ENCODE measurements around the gene PINLYP.

Gene PINLYP

DNA sequence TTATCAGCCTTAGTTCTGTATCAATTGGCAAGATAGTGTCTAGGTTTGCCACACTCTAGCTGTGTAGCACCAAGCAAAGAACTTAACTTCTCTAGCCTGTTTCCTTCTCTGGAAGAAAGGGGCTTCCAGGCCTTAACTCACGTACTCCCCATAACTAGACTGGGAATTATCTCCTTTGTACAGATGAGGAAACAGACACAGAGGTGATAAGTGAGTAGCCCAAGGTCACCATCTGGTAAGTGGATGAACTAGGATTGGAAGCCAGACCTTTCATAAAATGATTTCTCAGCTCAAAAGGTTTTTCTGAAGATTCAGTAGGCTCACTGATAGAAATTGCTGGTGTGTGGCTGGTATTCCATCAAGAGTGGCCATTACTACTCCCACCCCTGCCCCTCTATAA is 40.7 kb downstream of the PINLYP start:
- TF ChIP-seq, protein P1, sequence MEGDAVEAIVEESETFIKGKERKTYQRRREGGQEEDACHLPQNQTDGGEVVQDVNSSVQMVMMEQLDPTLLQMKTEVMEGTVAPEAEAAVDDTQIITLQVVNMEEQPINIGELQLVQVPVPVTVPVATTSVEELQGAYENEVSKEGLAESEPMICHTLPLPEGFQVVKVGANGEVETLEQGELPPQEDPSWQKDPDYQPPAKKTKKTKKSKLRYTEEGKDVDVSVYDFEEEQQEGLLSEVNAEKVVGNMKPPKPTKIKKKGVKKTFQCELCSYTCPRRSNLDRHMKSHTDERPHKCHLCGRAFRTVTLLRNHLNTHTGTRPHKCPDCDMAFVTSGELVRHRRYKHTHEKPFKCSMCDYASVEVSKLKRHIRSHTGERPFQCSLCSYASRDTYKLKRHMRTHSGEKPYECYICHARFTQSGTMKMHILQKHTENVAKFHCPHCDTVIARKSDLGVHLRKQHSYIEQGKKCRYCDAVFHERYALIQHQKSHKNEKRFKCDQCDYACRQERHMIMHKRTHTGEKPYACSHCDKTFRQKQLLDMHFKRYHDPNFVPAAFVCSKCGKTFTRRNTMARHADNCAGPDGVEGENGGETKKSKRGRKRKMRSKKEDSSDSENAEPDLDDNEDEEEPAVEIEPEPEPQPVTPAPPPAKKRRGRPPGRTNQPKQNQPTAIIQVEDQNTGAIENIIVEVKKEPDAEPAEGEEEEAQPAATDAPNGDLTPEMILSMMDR (IDR thresholded peaks at IDR 0.05; ENCODE audit: insufficient read depth, low read depth, low read length, missing control alignments): no peak
- H3K4me3 ChIP-seq (ENCODE audit: low read length): no peak overlapping the region
- DNase-seq (ENCODE audit: low read depth): no peak

DNA sequence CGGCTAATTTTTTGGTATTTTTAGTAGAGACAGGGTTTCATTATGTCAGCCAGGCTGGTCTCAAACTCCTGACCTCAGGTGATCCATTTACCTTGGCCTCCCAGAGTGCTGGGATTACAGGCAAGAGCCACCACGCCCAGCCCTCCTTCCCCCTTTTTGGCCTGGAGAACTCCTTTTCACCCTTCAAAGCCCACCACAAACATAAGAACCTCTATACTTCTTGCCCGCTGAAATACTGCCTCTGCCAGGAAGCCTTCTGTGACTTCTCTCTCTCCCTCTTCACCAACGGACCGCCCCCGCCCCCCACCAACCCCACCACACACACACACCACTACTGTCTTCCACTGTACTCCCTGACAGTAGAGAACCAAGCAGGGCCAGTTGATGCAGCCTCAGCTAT is 41.4 kb downstream of the PINLYP start:
- DNase-seq (ENCODE audit: low read depth): no peak
- TF ChIP-seq, protein P1 (IDR thresholded peaks at IDR 0.05; ENCODE audit: insufficient read depth, low read depth, low read length, missing control alignments): no peak
- H3K4me3 ChIP-seq (ENCODE audit: low read length): no peak overlapping the region

DNA sequence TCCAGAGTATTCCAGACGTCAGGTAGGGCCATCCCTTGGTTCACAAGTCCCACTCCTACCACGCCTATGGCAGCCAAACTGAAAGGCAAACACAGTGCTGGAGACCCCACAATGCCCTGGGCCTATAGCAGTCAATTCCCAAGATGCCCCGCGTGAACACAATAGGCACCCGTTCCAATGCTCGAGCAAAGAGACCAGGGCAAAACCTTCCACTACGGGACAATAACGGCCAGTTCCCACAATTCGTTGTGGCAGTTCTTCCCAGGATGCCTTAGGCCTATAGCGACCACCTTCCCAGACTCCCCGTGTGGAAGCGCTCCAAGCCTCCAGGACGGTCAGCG is 43.3 kb downstream of the PINLYP start:
- H3K4me3 ChIP-seq (ENCODE audit: low read length): peak overlapping the region; percentile 75
- TF ChIP-seq, protein P1 (IDR thresholded peaks at IDR 0.05; ENCODE audit: insufficient read depth, low read depth, low read length, missing control alignments): no peak
- DNase-seq (ENCODE audit: low read depth): peak; percentile 5

DNA sequence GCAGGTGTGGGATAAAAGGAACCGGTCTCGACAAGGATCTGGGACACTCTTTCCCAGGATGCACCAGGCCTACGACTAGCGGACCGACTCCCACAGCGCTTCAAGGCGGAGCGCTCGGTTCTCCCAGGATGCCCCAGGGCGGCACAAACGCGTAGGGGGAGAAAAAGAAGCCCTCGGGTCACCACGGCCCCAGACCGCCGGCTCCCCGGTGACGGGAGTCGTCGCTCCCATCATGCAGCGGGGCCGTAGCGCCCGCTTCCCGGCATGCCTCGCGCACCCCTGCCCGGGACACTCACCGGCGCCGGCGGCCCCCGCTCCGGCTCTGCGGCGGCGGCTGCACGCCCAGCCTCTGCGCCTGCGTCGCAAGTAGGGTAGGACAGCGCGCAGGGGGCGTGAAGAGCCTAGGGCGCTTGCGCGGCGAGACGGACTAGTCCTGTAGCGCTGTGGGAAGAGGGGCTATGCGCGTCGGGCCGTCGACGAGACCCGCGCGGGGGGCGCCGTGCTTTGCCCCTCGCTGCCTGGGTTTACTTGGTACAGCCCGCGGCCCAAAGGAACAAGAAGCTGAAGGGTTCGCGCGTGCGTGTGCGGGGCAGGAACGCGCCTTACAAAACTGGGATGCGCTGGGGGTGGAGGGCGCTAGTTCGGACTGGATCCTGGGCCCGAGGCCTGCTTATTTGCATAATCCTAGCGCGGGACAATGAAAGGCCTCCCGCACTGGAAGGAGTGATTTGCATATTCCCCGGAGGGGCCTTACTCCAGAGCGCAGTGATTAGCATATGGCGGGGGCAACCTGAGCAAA is 43.9 kb downstream of the PINLYP start, which contains the start of gene ZNF428:
TSS of gene ZNF428 (minus strand) at position 368 of the 799 bp plus-strand sequence. CDS start 5,325 bp downstream, outside the sequence.
- DNase-seq (ENCODE audit: low read depth): peak; percentile 83
- TF ChIP-seq, protein P1 (IDR thresholded peaks at IDR 0.05; ENCODE audit: insufficient read depth, low read depth, low read length, missing control alignments): peak; percentile 1
- H3K4me3 ChIP-seq (ENCODE audit: low read length): peak within 1 kb of the TSS; percentile 75

DNA sequence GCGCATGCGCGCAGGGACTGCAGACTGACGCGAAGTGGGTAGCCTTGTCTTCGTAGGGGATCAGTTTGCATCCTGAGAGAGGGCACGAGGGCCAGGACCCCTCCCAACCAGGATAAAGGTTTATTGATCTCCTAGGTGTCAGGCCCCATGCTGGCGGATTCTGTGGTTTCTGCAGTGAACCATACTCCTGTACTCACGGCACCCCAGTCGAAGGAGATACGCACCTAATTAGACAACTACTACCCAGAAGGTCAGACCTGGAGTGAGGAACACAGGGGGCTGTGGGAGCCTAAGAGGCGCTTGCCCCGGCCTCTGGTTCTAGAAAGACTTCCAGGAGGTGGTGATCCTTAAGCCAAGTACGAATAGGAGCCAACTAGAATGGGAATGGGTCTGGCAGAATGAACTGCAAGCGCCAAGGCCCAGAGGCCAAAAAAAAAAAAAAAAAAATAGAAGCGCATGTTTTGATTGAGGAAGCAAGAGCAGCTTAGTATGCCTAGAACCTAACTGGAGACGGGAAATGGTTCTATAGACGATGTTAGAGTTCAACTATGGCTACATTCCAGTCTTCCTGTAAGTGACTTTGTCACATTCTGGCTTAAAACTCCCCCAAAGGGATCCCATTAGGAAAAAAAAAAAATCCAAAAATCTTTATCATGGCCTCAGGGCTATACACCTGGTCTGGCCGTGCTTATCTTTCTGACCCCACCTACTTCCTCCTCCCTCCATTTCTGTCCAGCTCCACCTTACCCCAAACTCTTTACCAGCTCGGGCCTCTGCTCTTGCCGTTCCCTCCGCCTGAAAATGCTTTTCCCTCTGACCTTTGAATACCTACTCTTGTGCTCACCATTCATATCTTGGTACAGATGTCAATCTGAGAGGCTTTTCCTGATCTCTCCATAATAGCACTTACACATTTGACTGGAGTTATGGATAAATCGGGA is 44.7 kb downstream of the PINLYP start:
- peak overlapping the region; percentile 75 for H3K4me3 ChIP-seq (ENCODE audit: low read length)
- TF ChIP-seq, protein P1 (IDR thresholded peaks at IDR 0.05; ENCODE audit: insufficient read depth, low read depth, low read length, missing control alignments): no peak
- DNase-seq (ENCODE audit: low read depth): no peak

DNA sequence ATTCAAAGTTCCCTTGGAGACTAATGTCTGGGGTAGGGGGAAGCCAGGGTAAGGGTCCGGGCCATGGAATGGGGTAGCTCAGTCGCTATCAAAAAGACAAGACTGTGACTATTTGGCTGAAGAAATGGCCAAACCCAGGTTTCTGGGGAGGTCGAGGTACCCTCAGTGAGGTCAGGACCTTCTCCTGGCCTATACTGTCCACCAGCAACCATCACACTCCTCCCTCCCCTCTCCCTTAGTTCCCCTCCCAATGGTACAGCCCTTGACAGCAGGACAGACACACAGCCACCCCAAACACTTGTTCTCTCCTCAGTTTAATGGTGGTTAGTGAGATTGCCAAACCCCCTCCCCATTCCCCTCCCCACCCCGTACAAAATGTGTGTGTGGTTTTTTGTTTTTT is 46.5 kb downstream of the PINLYP start:
- TF ChIP-seq, protein P1 (IDR thresholded peaks at IDR 0.05; ENCODE audit: insufficient read depth, low read depth, low read length, missing control alignments): no peak
- DNase-seq (ENCODE audit: low read depth): no peak
- H3K4me3 ChIP-seq (ENCODE audit: low read length): no peak overlapping the region

All from epithelial cell of esophagus (primary cell).